A549 (cell line): ENCODE results near the gene DNAJB5. TPM values are rescaled to one million over a fixed set of nuclear protein-coding genes. Genes with fewer than 3 reads are reported as not detected.
A peak's percentile ranks its signal among the peaks of the same experiment; 100 is the strongest.

Source experiments
- ATAC-seq, 2 experiments: fragments of 200-7000 bp in 1 of 2; fragments of >200 bp in 1 of 2; cut with Nextera tagmentation in 1 of 2; cut with Tn5 transposase in 1 of 2; 3 replicates each; pipeline versions ENCODE4 v1.8.0 to v1.9.1; 2018 to 2020; ENCODE audit warnings: mild to moderate bottlenecking in 1 of 2, moderate library complexity in 1 of 2
- CTCF ChIA-PET: fragments of 300-600 bp; sonication (Branson Sonifier 250); formaldehyde crosslinking; extraction: SDS; loops from one replicate; lab custom pipeline; 2021; ENCODE audit warnings: antibody characterized with exemption, inconsistent platforms; lab: Yijun Ruan, JAX
- POLR2A ChIA-PET: fragments of 350-600 bp; formaldehyde crosslinking; extraction: SDS; loops from one replicate; lab custom pipeline; 2021; ENCODE audit warnings: antibody characterized with exemption, inconsistent platforms; lab: Yijun Ruan, JAX
- DNase-seq, 2 experiments: peaks; one replicate each; pipeline versions ENCODE4 v3.0.0 to v3.0.0-alpha.2; 2011 to 2016; ENCODE audit warnings: low read depth in 1 of 2, low spot score in 1 of 2
- FAIRE-seq: peaks from 2 replicates; lab custom pipeline; 2011; peaks lifted over from hg19 to GRCh38; lab: Jason Lieb, UNC
- H3K27ac ChIP-seq, 2 experiments: fragments of >200 bp; sonication (Bioruptor Twin); formaldehyde crosslinking; 3 replicates each; pipeline ENCODE4 v1.5.1; 2016 to 2017
- H3K4me1 ChIP-seq: fragments of >200 bp; sonication (Bioruptor Twin); formaldehyde crosslinking; 3 replicates; pipeline ENCODE4 v1.6.1; 2016
- H3K4me2 ChIP-seq: fragments of >200 bp; sonication (Bioruptor Twin); formaldehyde crosslinking; 3 replicates; pipeline ENCODE4 v1.6.1; 2016
- H3K4me3 ChIP-seq: fragments of >200 bp; sonication (Bioruptor Twin); formaldehyde crosslinking; 3 replicates; pipeline ENCODE4 v1.5.1; 2016
- H3K9me3 ChIP-seq: fragments of >200 bp; sonication (Bioruptor Twin); formaldehyde crosslinking; 3 replicates; pipeline ENCODE4 v1.6.1; 2016
- ATOH8 ChIP-seq: fragments of 250-450 bp; sonication (Bioruptor Pico); IDR thresholded peaks from 2 replicates; pipeline ENCODE4 v1.5.0; 2020; ENCODE audit warnings: low read depth, mild to moderate bottlenecking, moderate library complexity
- BHLHE40 ChIP-seq: IDR thresholded peaks from 2 replicates; pipeline ENCODE4 v1.6.1; 2012; ENCODE audit warnings: low read depth, low read length, inconsistent platforms
- EHMT2 ChIP-seq: fragments of 200-600 bp; sonication (generic); IDR thresholded peaks from 2 replicates; pipeline ENCODE4 v1.6.1; 2016; ENCODE audit warnings: antibody characterized with exemption, low read depth, mild to moderate bottlenecking, moderate library complexity
- EP300 ChIP-seq, 2 experiments: fragments of >200 bp; sonication (Bioruptor Twin); formaldehyde crosslinking; IDR thresholded peaks; 2 replicates in 1 of 2; 3 replicates in 1 of 2; pipeline ENCODE4 v1.6.1; 2016 to 2017
- ESRRA ChIP-seq: fragments of 150-350 bp; IDR thresholded peaks from 2 replicates; pipeline ENCODE4 v1.6.1; 2014; ENCODE audit warnings: mild to moderate bottlenecking, low read length, borderline replicate concordance
- FOSB ChIP-seq: fragments of 250-450 bp; sonication (Bioruptor Pico); IDR thresholded peaks from 2 replicates; pipeline ENCODE4 v1.5.0; 2020; ENCODE audit warnings: mild to moderate bottlenecking, moderate library complexity
- FOSL2 ChIP-seq, 2 experiments: fragments of 450-650 bp in 1 of 2; fragments of >200 bp in 1 of 2; sonication (Bioruptor Twin) in 1 of 2; formaldehyde crosslinking; IDR thresholded peaks; 2 replicates each; pipeline versions ENCODE4 v1.5.0 to v1.6.1; 2016 to 2020; ENCODE audit warnings: mild to moderate bottlenecking in 1 of 2, moderate library complexity in 1 of 2
- HDAC2 ChIP-seq: fragments of 200-600 bp; sonication (generic); IDR thresholded peaks from 2 replicates; pipeline ENCODE4 v1.6.1; 2016
- HMGXB4 ChIP-seq: fragments of 250-450 bp; sonication (Bioruptor Pico); IDR thresholded peaks from 2 replicates; pipeline ENCODE4 v1.5.0; 2021; ENCODE audit warnings: mild to moderate bottlenecking, moderate library complexity, borderline replicate concordance
- JUN ChIP-seq, 2 experiments: fragments of >200 bp; sonication (Bioruptor Twin); formaldehyde crosslinking; IDR thresholded peaks; 2 replicates in 1 of 2; 3 replicates in 1 of 2; pipeline ENCODE4 v1.6.1; 2016 to 2017
- JUNB ChIP-seq: fragments of >200 bp; sonication (Bioruptor Twin); formaldehyde crosslinking; IDR thresholded peaks from 2 replicates; pipeline ENCODE4 v1.6.1; 2016
- KDM5A ChIP-seq: fragments of 200-600 bp; sonication (generic); IDR thresholded peaks from 2 replicates; pipeline ENCODE4 v1.6.1; 2016; ENCODE audit warnings: antibody characterized with exemption, mild to moderate bottlenecking
- MAFK ChIP-seq: fragments of 450-650 bp; IDR thresholded peaks from 2 replicates; pipeline ENCODE4 v1.6.1; 2014; ENCODE audit not compliant: partially characterized antibody
- MAZ ChIP-seq: fragments of 150-350 bp; IDR thresholded peaks from 2 replicates; pipeline ENCODE4 v1.6.1; 2014; ENCODE audit warnings: antibody characterized with exemption, low read depth, low read length, borderline replicate concordance
- PHF8 ChIP-seq: fragments of 200-600 bp; sonication (generic); IDR thresholded peaks from 2 replicates; pipeline ENCODE4 v1.6.1; 2016; ENCODE audit warnings: low read depth, mild to moderate bottlenecking, antibody characterized with exemption, moderate library complexity, borderline replicate concordance
- RAD21 ChIP-seq, 2 experiments: fragments of >200 bp in 1 of 2; sonication (Bioruptor Twin) in 1 of 2; formaldehyde crosslinking in 1 of 2; IDR thresholded peaks in 1 of 2; conservative IDR thresholded peaks in 1 of 2; 2 replicates in 1 of 2; 3 replicates in 1 of 2; pipeline ENCODE4 v1.6.1; 2012 to 2018; ENCODE audit warnings: inconsistent platforms in 1 of 2
- RCOR1 ChIP-seq: fragments of 150-350 bp; IDR thresholded peaks from 2 replicates; pipeline ENCODE4 v1.6.1; 2014; ENCODE audit warnings: antibody characterized with exemption, low read length, low read depth
- ZC3H11A ChIP-seq: fragments of 450-650 bp; IDR thresholded peaks from 2 replicates; pipeline ENCODE4 v1.6.1; 2014; ENCODE audit warnings: antibody characterized with exemption, mild to moderate bottlenecking
- ZNF302 ChIP-seq: fragments of 250-450 bp; sonication (Bioruptor Pico); IDR thresholded peaks from 2 replicates; pipeline ENCODE4 v1.9.0; 2021; ENCODE audit warnings: inconsistent platforms, mild to moderate bottlenecking, moderate library complexity
- WGBS: methylation state at CpG from one replicate; pipeline ENCODE4 v1.1.6; 2017; ENCODE audit errors: missing lambda C conversion rate; 5-methylcytosine and 5-hydroxymethylcytosine counted together
- polyA plus RNA-seq, 4 experiments: library from polyadenylated mRNA; depleted of rRNA in 3 of 4; stranded (reverse); fragments of >200 nt; fragmentation: RNase III in 1 of 4; extraction: RNeasy Plus Mini Kit Qiagen cat#74134 plus additional on column Dnase treatment in 1 of 4; gene quantifications; 2 replicates in 3 of 4; 3 replicates in 1 of 4; pipeline ENCODE4 v1.2.3, GENCODE V29; 2011 to 2017
- TF ChIP-seq, protein P1 (sequence below): IDR thresholded peaks from 2 replicates; pipeline ENCODE4 v1.6.1; 2012; ENCODE audit warnings: low read depth, borderline replicate concordance
- TF ChIP-seq, protein P2 (sequence below): fragments of >200 bp; sonication (Bioruptor Twin); formaldehyde crosslinking; IDR thresholded peaks from 3 replicates; pipeline ENCODE4 v1.5.1; 2016
- TF ChIP-seq, protein P3 (sequence below): fragments of >200 bp; sonication (Bioruptor Twin); formaldehyde crosslinking; IDR thresholded peaks from 2 replicates; pipeline ENCODE4 v1.6.1; 2016

DNAJB5 gene
- polyA plus RNA-seq, 2 of the 4 experiments (the other 2 are of a cell fraction): 0.72 to 4.4 TPM

- ATAC-seq (no peak), FAIRE-seq (no peak), DNase-seq (no peak)
- 92% methylated on average over 1 of the region's 1 CpG for WGBS
- H3K27ac ChIP-seq: peak overlapping the region in 1 of 2 experiments; percentile 8; a peak in 1 of 6 replicates
- ChIA-PET POLR2A (interaction anchor here (0.9 to 3.5 kb wide), 2 partner anchors 26 to 44 kb away, joined by 3 to 16 read pairs; partner anchors contain the start of gene VCP), CTCF (interaction anchor here (0.9 to 5.4 kb wide), 6 partner anchors 16 to 128 kb away, joined by 3 to 26 read pairs (median 4); partner anchors contain the start of gene PIGO)
- H3K4me1 ChIP-seq: peaks cover 22% of the 10 kb centered on the region
- no peak overlapping the region for H3K4me3 ChIP-seq
- 0 out of 3 replicates have a peak, but pooled peaks cover 10% of the 10 kb centered on the region for H3K9me3 ChIP-seq
- no peak for TF ChIP-seq MAZ
- no peak for TF ChIP-seq MAFK
- TF ChIP-seq HDAC2: no peak
- no peak for TF ChIP-seq EP300 (IDR thresholded peaks at IDR 0.05)
- TF ChIP-seq HMGXB4 (CRISPR knock-in tag): no peak
- TF ChIP-seq ZC3H11A: no peak
- no peak overlapping the region for H3K4me2 ChIP-seq
Observed at GRCh38 chr9:35027374-35027773, 37.8 kb downstream of the DNAJB5 start.

- FAIRE-seq: no peak
- TF ChIP-seq EP300 (IDR thresholded peaks at IDR 0.05) (no peak), MAZ (no peak), FOSB (CRISPR knock-in tag) (no peak), JUN (IDR thresholded peaks at IDR 0.05) (no peak), ZNF302 (CRISPR knock-in tag) (no peak), EHMT2 (no peak), JUNB (no peak), KDM5A (no peak), ZC3H11A (no peak), RAD21 (conservative IDR thresholded peaks at IDR 0.05 in 1 of 2, IDR thresholded peaks at IDR 0.05 in 1 of 2) (no peak), PHF8 (no peak), FOSL2 (IDR thresholded peaks at IDR 0.05) (no peak), FOSL2 (CRISPR knock-in tag; IDR thresholded peaks at IDR 0.05) (no peak), ATOH8 (no peak), ESRRA (no peak), RCOR1 (no peak), HMGXB4 (CRISPR knock-in tag) (no peak), BHLHE40 (no peak)
- TF ChIP-seq, protein P1, sequence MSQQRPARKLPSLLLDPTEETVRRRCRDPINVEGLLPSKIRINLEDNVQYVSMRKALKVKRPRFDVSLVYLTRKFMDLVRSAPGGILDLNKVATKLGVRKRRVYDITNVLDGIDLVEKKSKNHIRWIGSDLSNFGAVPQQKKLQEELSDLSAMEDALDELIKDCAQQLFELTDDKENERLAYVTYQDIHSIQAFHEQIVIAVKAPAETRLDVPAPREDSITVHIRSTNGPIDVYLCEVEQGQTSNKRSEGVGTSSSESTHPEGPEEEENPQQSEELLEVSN: no peak
- TF ChIP-seq, protein P2, sequence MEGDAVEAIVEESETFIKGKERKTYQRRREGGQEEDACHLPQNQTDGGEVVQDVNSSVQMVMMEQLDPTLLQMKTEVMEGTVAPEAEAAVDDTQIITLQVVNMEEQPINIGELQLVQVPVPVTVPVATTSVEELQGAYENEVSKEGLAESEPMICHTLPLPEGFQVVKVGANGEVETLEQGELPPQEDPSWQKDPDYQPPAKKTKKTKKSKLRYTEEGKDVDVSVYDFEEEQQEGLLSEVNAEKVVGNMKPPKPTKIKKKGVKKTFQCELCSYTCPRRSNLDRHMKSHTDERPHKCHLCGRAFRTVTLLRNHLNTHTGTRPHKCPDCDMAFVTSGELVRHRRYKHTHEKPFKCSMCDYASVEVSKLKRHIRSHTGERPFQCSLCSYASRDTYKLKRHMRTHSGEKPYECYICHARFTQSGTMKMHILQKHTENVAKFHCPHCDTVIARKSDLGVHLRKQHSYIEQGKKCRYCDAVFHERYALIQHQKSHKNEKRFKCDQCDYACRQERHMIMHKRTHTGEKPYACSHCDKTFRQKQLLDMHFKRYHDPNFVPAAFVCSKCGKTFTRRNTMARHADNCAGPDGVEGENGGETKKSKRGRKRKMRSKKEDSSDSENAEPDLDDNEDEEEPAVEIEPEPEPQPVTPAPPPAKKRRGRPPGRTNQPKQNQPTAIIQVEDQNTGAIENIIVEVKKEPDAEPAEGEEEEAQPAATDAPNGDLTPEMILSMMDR: no peak
- TF ChIP-seq, protein P3, sequence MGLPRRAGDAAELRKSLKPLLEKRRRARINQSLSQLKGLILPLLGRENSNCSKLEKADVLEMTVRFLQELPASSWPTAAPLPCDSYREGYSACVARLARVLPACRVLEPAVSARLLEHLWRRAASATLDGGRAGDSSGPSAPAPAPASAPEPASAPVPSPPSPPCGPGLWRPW: no peak
- 84% methylated on average over 1 of the region's 1 CpG for WGBS
- Histone ChIP-seq H3K4me1 (peaks cover 22% of the 10 kb centered on the region), H3K4me2 (no peak overlapping the region), H3K4me3 (no peak overlapping the region), H3K9me3 (0 out of 3 replicates have a peak, but pooled peaks cover 10% of the 10 kb centered on the region), H3K27ac (no peak overlapping the region)
- no peak for DNase-seq
- CTCF ChIA-PET: interaction anchor here (0.9 to 5.4 kb wide), 7 partner anchors 9 to 69 kb away, joined by 3 to 26 read pairs (median 3); partner anchors contain the start of gene PIGO
- ATAC-seq: no peak
- POLR2A ChIA-PET: interaction anchor here (0.9 to 3.5 kb wide), 2 partner anchors 26 to 44 kb away, joined by 3 to 16 read pairs; partner anchors contain the start of gene VCP
Observed at GRCh38 chr9:35027860-35028259, 38.3 kb downstream of the DNAJB5 start.
